ENCODE data around the gene MOK.
"Not testable (repeated sequence)": the region's sequence is repeated elsewhere in the genome, so short reads cannot be mapped to it uniquely, and the experiment has no call there.

Gene MOK

GRCh38 chr14:102255401-102256190 lies 49.4 kb downstream of the MOK start:
- no peak overlapping the region for H3K27ac Mint-ChIP-seq
- no peaks in the 10 kb centered on the region for H3K4me1 Mint-ChIP-seq (ENCODE audit: low read depth)
- no peak overlapping the region for H3K4me3 Mint-ChIP-seq
- no peak for DNase-seq (ENCODE audit: low spot score)
- no peaks in the 10 kb centered on the region for H3K36me3 Mint-ChIP-seq (ENCODE audit: low read depth)
- peaks cover 2% of the 10 kb centered on the region for H3K27me3 Mint-ChIP-seq (ENCODE audit: low read depth)
- H3K9me3 Mint-ChIP-seq = no peaks in the 10 kb centered on the region

GRCh38 chr14:102252834-102253801 lies 51.8 kb downstream of the MOK start:
- no peaks in the 10 kb centered on the region for H3K36me3 Mint-ChIP-seq (ENCODE audit: low read depth)
- H3K4me1 Mint-ChIP-seq (ENCODE audit: low read depth) = no peaks in the 10 kb centered on the region
- H3K4me3 Mint-ChIP-seq = no peak overlapping the region
- DNase-seq (ENCODE audit: low spot score) = no peak
- peaks cover 2% of the 10 kb centered on the region for H3K27me3 Mint-ChIP-seq (ENCODE audit: low read depth)
- H3K9me3 Mint-ChIP-seq = no peaks in the 10 kb centered on the region
- no peak overlapping the region for H3K27ac Mint-ChIP-seq

GRCh38 chr14:102251161-102251560 lies 53.8 kb downstream of the MOK start:
- H3K9me3 Mint-ChIP-seq = no peaks in the 10 kb centered on the region
- H3K4me1 Mint-ChIP-seq (ENCODE audit: low read depth) = no peaks in the 10 kb centered on the region
- no peaks in the 10 kb centered on the region for H3K36me3 Mint-ChIP-seq (ENCODE audit: low read depth)
- no peak overlapping the region for H3K27ac Mint-ChIP-seq
- H3K4me3 Mint-ChIP-seq = no peak overlapping the region
- no peak for DNase-seq (ENCODE audit: low spot score)
- peaks cover 2% of the 10 kb centered on the region for H3K27me3 Mint-ChIP-seq (ENCODE audit: low read depth)

- Mint-ChIP-seq H3K9me3 (no peaks in the 10 kb centered on the region), H3K4me1 (ENCODE audit: low read depth) (no peaks in the 10 kb centered on the region), H3K27ac (no peak overlapping the region), H3K4me3 (no peak overlapping the region), H3K36me3 (ENCODE audit: low read depth) (no peaks in the 10 kb centered on the region), H3K27me3 (ENCODE audit: low read depth) (peaks cover 2% of the 10 kb centered on the region)
- no peak for DNase-seq (ENCODE audit: low spot score)
These were observed 54.3 kb downstream of the MOK start for GRCh38 chr14:102250636-102251035.

GRCh38 chr14:102249981-102250380 lies 55.0 kb downstream of the MOK start:
- Mint-ChIP-seq H3K4me3 (no peak overlapping the region), H3K36me3 (ENCODE audit: low read depth) (no peaks in the 10 kb centered on the region), H3K9me3 (no peaks in the 10 kb centered on the region), H3K27me3 (ENCODE audit: low read depth) (peaks cover 2% of the 10 kb centered on the region), H3K27ac (no peak overlapping the region), H3K4me1 (ENCODE audit: low read depth) (no peaks in the 10 kb centered on the region)
- DNase-seq (ENCODE audit: low spot score) = no peak

- Mint-ChIP-seq H3K4me3 (no peak overlapping the region), H3K9me3 (no peaks in the 10 kb centered on the region), H3K27me3 (ENCODE audit: low read depth) (peaks cover 2% of the 10 kb centered on the region), H3K27ac (no peak overlapping the region), H3K36me3 (ENCODE audit: low read depth) (no peaks in the 10 kb centered on the region), H3K4me1 (ENCODE audit: low read depth) (no peaks in the 10 kb centered on the region)
- DNase-seq (ENCODE audit: low spot score) = no peak
These were observed 55.9 kb downstream of the MOK start for GRCh38 chr14:102249041-102249440.

- no peak for DNase-seq (ENCODE audit: low spot score)
- no peaks in the 10 kb centered on the region for H3K9me3 Mint-ChIP-seq
- H3K4me1 Mint-ChIP-seq (ENCODE audit: low read depth) = no peaks in the 10 kb centered on the region
- H3K27ac Mint-ChIP-seq = no peak overlapping the region
- H3K36me3 Mint-ChIP-seq (ENCODE audit: low read depth) = no peaks in the 10 kb centered on the region
- no peak overlapping the region for H3K4me3 Mint-ChIP-seq
- H3K27me3 Mint-ChIP-seq (ENCODE audit: low read depth) = peaks cover 2% of the 10 kb centered on the region
These were observed 56.8 kb downstream of the MOK start for GRCh38 chr14:102248121-102248520.

- no peaks in the 10 kb centered on the region for H3K27me3 Mint-ChIP-seq (ENCODE audit: low read depth)
- DNase-seq (ENCODE audit: low spot score) = no peak
- no peak overlapping the region for H3K27ac Mint-ChIP-seq
- no peaks in the 10 kb centered on the region for H3K9me3 Mint-ChIP-seq
- no peaks in the 10 kb centered on the region for H3K36me3 Mint-ChIP-seq (ENCODE audit: low read depth)
- no peaks in the 10 kb centered on the region for H3K4me1 Mint-ChIP-seq (ENCODE audit: low read depth)
- no peak overlapping the region for H3K4me3 Mint-ChIP-seq
These were observed 58.9 kb downstream of the MOK start for GRCh38 chr14:102246071-102246470.

GRCh38 chr14:102243795-102244194 lies 61.2 kb downstream of the MOK start:
- not testable (repeated sequence) for H3K9me3 Mint-ChIP-seq; DNase-seq (ENCODE audit: low spot score); H3K27ac Mint-ChIP-seq; H3K4me1 Mint-ChIP-seq (ENCODE audit: low read depth); H3K36me3 Mint-ChIP-seq (ENCODE audit: low read depth); H3K4me3 Mint-ChIP-seq; H3K27me3 Mint-ChIP-seq (ENCODE audit: low read depth)

GRCh38 chr14:102241147-102241546 lies 63.8 kb downstream of the MOK start:
- Mint-ChIP-seq H3K27me3 (ENCODE audit: low read depth) (peaks cover 2% of the 10 kb centered on the region), H3K4me1 (ENCODE audit: low read depth) (no peaks in the 10 kb centered on the region), H3K36me3 (ENCODE audit: low read depth) (no peaks in the 10 kb centered on the region), H3K27ac (no peak overlapping the region), H3K9me3 (no peaks in the 10 kb centered on the region), H3K4me3 (no peak overlapping the region)
- no peak for DNase-seq (ENCODE audit: low spot score)

- not testable (repeated sequence) for H3K27me3 Mint-ChIP-seq (ENCODE audit: low read depth)
These were observed 64.5 kb downstream of the MOK start for GRCh38 chr14:102240481-102240880.

GRCh38 chr14:102239231-102239630 lies 65.7 kb downstream of the MOK start:
- no peak overlapping the region for H3K4me3 Mint-ChIP-seq
- H3K36me3 Mint-ChIP-seq (ENCODE audit: low read depth) = no peaks in the 10 kb centered on the region
- H3K4me1 Mint-ChIP-seq (ENCODE audit: low read depth) = no peaks in the 10 kb centered on the region
- peaks cover 2% of the 10 kb centered on the region for H3K27me3 Mint-ChIP-seq (ENCODE audit: low read depth)
- no peak for DNase-seq (ENCODE audit: low spot score)
- H3K9me3 Mint-ChIP-seq = no peaks in the 10 kb centered on the region
- H3K27ac Mint-ChIP-seq = no peak overlapping the region

More at GRCh38 chr14:102240481-102240880, 64.5 kb downstream of the MOK start:
- not testable (repeated sequence) for DNase-seq (ENCODE audit: low spot score); H3K4me3 Mint-ChIP-seq; H3K36me3 Mint-ChIP-seq (ENCODE audit: low read depth); H3K27ac Mint-ChIP-seq; H3K4me1 Mint-ChIP-seq (ENCODE audit: low read depth); H3K9me3 Mint-ChIP-seq

GRCh38 chr14:102238766-102239165 lies 66.2 kb downstream of the MOK start:
- Mint-ChIP-seq H3K27me3 (ENCODE audit: low read depth) (peaks cover 2% of the 10 kb centered on the region), H3K4me1 (ENCODE audit: low read depth) (no peaks in the 10 kb centered on the region), H3K36me3 (ENCODE audit: low read depth) (no peaks in the 10 kb centered on the region), H3K27ac (no peak overlapping the region), H3K4me3 (no peak overlapping the region), H3K9me3 (no peaks in the 10 kb centered on the region)
- DNase-seq (ENCODE audit: low spot score) = no peak

- no peaks in the 10 kb centered on the region for H3K4me1 Mint-ChIP-seq (ENCODE audit: low read depth)
- H3K27ac Mint-ChIP-seq = no peak overlapping the region
- H3K9me3 Mint-ChIP-seq = no peaks in the 10 kb centered on the region
- no peaks in the 10 kb centered on the region for H3K36me3 Mint-ChIP-seq (ENCODE audit: low read depth)
- DNase-seq (ENCODE audit: low spot score) = no peak
- H3K27me3 Mint-ChIP-seq (ENCODE audit: low read depth) = peaks cover 2% of the 10 kb centered on the region
- H3K4me3 Mint-ChIP-seq = no peak overlapping the region
These were observed 66.8 kb downstream of the MOK start for GRCh38 chr14:102238131-102238530.
